ENCODE measurements around the gene TPX2. TPM values are rescaled to one million over a fixed set of nuclear protein-coding genes. Genes with fewer than 3 reads are reported as not detected.
A peak's percentile ranks its signal among the peaks of the same experiment; 100 is the strongest.

The TPX2 gene
- polyA plus RNA-seq, 1 donor (not counting 4 experiments of a cell fraction or from before 2014, with no cell fraction given): 31.5 TPM

GRCh38 chr20:31713312-31714273 lies 25.5 kb upstream of the TPX2 start:
- no peaks in the 10 kb centered on the region for H3K9me3 ChIP-seq (ENCODE audit: control insufficient read depth, low read depth, low read length)
- DNase-seq (ENCODE audit: low read depth, low spot score): no peak
- peak overlapping the region; percentile 99 for H3K27ac ChIP-seq (ENCODE audit: control insufficient read depth, insufficient read depth, low read length)
- H3K79me2 ChIP-seq (ENCODE audit: control insufficient read depth, insufficient read depth, low read length): peaks cover 77% of the 10 kb centered on the region
- dilution Hi-C loops (cut with MboI; ENCODE audit: extremely low pct_ligation_motif_present, low sequenced_read_pairs): no loop called here
- H3K4me2 ChIP-seq (ENCODE audit: control insufficient read depth, extremely low read depth, insufficient read depth, low read depth, low read length): peak overlapping the region; percentile 93
- peaks cover 21 to 63% of the 10 kb centered on the region in 2 experiments for H3K36me3 ChIP-seq (ENCODE audit: control insufficient read depth in 2 of 2, extremely low read depth in 1 of 2, insufficient read depth in 2 of 2, low read length in 2 of 2)
- peak overlapping the region; percentile 80 for H3K9ac ChIP-seq (ENCODE audit: control insufficient read depth, extremely low read depth, insufficient read depth, low read length)
- H4K20me1 ChIP-seq (ENCODE audit: control insufficient read depth, extremely low read depth, insufficient read depth, low read length): no peaks in the 10 kb centered on the region
- no peaks in the 10 kb centered on the region for H3K27me3 ChIP-seq (ENCODE audit: control insufficient read depth, extremely low read depth, insufficient read depth, low read length)
- H3K4me3 ChIP-seq (ENCODE audit: control insufficient read depth in 2 of 3, extremely low read depth in 1 of 3, insufficient read depth in 2 of 3, low read depth in 1 of 3, low read length in 3 of 3): peak overlapping the region; percentile 5 to 64 (median 51)
- no peak for TF ChIP-seq EZH2 (IDR thresholded peaks at IDR 0.05; ENCODE audit: low read length)
- TF ChIP-seq, protein P1, sequence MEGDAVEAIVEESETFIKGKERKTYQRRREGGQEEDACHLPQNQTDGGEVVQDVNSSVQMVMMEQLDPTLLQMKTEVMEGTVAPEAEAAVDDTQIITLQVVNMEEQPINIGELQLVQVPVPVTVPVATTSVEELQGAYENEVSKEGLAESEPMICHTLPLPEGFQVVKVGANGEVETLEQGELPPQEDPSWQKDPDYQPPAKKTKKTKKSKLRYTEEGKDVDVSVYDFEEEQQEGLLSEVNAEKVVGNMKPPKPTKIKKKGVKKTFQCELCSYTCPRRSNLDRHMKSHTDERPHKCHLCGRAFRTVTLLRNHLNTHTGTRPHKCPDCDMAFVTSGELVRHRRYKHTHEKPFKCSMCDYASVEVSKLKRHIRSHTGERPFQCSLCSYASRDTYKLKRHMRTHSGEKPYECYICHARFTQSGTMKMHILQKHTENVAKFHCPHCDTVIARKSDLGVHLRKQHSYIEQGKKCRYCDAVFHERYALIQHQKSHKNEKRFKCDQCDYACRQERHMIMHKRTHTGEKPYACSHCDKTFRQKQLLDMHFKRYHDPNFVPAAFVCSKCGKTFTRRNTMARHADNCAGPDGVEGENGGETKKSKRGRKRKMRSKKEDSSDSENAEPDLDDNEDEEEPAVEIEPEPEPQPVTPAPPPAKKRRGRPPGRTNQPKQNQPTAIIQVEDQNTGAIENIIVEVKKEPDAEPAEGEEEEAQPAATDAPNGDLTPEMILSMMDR (optimal IDR thresholded peaks at IDR 0.05 in 1 of 3, IDR thresholded peaks at IDR 0.05 in 1 of 3, conservative IDR thresholded peaks at IDR 0.05 in 1 of 3; ENCODE audit: extremely low read depth in 1 of 3, insufficient read depth in 2 of 3, low read length in 3 of 3): no peak
- H2AFZ ChIP-seq (ENCODE audit: control insufficient read depth, low read length): no peak overlapping the region
- peak; percentile 46 for FAIRE-seq
- peaks cover 82% of the 10 kb centered on the region for H3K4me1 ChIP-seq (ENCODE audit: control insufficient read depth, extremely low read depth, insufficient read depth, low read length)
- peaks cover 4% of the 10 kb centered on the region for H3K9me1 ChIP-seq (ENCODE audit: control insufficient read depth, extremely low read depth, insufficient read depth, low read length)

- Histone ChIP-seq H4K20me1 (ENCODE audit: control insufficient read depth, extremely low read depth, insufficient read depth, low read length) (no peaks in the 10 kb centered on the region), H3K4me1 (ENCODE audit: control insufficient read depth, extremely low read depth, insufficient read depth, low read length) (peaks cover 83% of the 10 kb centered on the region), H2AFZ (ENCODE audit: control insufficient read depth, low read length) (no peak overlapping the region), H3K9me1 (ENCODE audit: control insufficient read depth, extremely low read depth, insufficient read depth, low read length) (no peaks in the 10 kb centered on the region), H3K4me2 (ENCODE audit: control insufficient read depth, extremely low read depth, insufficient read depth, low read depth, low read length) (peak overlapping the region; percentile 85), H3K36me3 (ENCODE audit: control insufficient read depth in 2 of 2, extremely low read depth in 1 of 2, insufficient read depth in 2 of 2, low read length in 2 of 2) (peaks cover 20 to 73% of the 10 kb centered on the region in 2 experiments), H3K27me3 (ENCODE audit: control insufficient read depth, extremely low read depth, insufficient read depth, low read length) (no peaks in the 10 kb centered on the region), H3K4me3 (ENCODE audit: control insufficient read depth in 2 of 3, extremely low read depth in 1 of 3, insufficient read depth in 2 of 3, low read depth in 1 of 3, low read length in 3 of 3) (no peak overlapping the region), H3K27ac (ENCODE audit: control insufficient read depth, insufficient read depth, low read length) (peak overlapping the region; percentile 72), H3K79me2 (ENCODE audit: control insufficient read depth, insufficient read depth, low read length) (peaks cover 82% of the 10 kb centered on the region), H3K9me3 (ENCODE audit: control insufficient read depth, low read depth, low read length) (no peaks in the 10 kb centered on the region), H3K9ac (ENCODE audit: control insufficient read depth, extremely low read depth, insufficient read depth, low read length) (no peak overlapping the region)
- no peak for FAIRE-seq
- DNase-seq (ENCODE audit: low read depth, low spot score): no peak
- TF ChIP-seq, protein P1 (optimal IDR thresholded peaks at IDR 0.05 in 1 of 3, IDR thresholded peaks at IDR 0.05 in 1 of 3, conservative IDR thresholded peaks at IDR 0.05 in 1 of 3; ENCODE audit: extremely low read depth in 1 of 3, insufficient read depth in 2 of 3, low read length in 3 of 3): no peak
- TF ChIP-seq EZH2 (IDR thresholded peaks at IDR 0.05; ENCODE audit: low read length): no peak
- dilution Hi-C loops (cut with MboI; ENCODE audit: extremely low pct_ligation_motif_present, low sequenced_read_pairs): no loop called here
These were observed 23.3 kb upstream of the TPX2 start for GRCh38 chr20:31715766-31716165.

Measured in keratinocyte (primary cell).